ENCODE measurements around the gene ZDHHC16.

The ZDHHC16 gene

GRCh38 chr10:97479939-97480338 lies 34.0 kb downstream of the ZDHHC16 start:
- TF ChIP-seq, protein P1, sequence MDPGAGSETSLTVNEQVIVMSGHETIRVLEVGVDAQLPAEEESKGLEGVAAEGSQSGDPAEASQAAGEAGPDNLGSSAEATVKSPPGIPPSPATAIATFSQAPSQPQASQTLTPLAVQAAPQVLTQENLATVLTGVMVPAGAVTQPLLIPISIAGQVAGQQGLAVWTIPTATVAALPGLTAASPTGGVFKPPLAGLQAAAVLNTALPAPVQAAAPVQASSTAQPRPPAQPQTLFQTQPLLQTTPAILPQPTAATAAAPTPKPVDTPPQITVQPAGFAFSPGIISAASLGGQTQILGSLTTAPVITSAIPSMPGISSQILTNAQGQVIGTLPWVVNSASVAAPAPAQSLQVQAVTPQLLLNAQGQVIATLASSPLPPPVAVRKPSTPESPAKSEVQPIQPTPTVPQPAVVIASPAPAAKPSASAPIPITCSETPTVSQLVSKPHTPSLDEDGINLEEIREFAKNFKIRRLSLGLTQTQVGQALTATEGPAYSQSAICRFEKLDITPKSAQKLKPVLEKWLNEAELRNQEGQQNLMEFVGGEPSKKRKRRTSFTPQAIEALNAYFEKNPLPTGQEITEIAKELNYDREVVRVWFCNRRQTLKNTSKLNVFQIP (CRISPR knock-in tag; IDR thresholded peaks at IDR 0.05; ENCODE audit: borderline replicate concordance, low read depth), result no peak
- no peak for TF ChIP-seq ZNF70 (CRISPR knock-in tag; IDR thresholded peaks at IDR 0.05)
- TF ChIP-seq ZFP30 (CRISPR knock-in tag; IDR thresholded peaks at IDR 0.05), result no peak
- no peak for TF ChIP-seq TOX (CRISPR knock-in tag; IDR thresholded peaks at IDR 0.05; ENCODE audit: borderline replicate concordance)
- no peak for TF ChIP-seq ZNF8 (CRISPR knock-in tag; IDR thresholded peaks at IDR 0.05)
- TF ChIP-seq ARNTL (CRISPR knock-in tag; IDR thresholded peaks at IDR 0.05; ENCODE audit: borderline replicate concordance, low read depth), result no peak
- TF ChIP-seq BACH2 (CRISPR knock-in tag; IDR thresholded peaks at IDR 0.05; ENCODE audit: borderline replicate concordance), result no peak
- TF ChIP-seq CSRNP3 (CRISPR knock-in tag; IDR thresholded peaks at IDR 0.05), result no peak
- TF ChIP-seq, protein P2, sequence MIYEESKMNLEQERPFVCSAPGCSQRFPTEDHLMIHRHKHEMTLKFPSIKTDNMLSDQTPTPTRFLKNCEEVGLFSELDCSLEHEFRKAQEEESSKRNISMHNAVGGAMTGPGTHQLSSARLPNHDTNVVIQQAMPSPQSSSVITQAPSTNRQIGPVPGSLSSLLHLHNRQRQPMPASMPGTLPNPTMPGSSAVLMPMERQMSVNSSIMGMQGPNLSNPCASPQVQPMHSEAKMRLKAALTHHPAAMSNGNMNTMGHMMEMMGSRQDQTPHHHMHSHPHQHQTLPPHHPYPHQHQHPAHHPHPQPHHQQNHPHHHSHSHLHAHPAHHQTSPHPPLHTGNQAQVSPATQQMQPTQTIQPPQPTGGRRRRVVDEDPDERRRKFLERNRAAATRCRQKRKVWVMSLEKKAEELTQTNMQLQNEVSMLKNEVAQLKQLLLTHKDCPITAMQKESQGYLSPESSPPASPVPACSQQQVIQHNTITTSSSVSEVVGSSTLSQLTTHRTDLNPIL (CRISPR knock-in tag; IDR thresholded peaks at IDR 0.05; ENCODE audit: low read depth), result no peak
- TF ChIP-seq CSDC2 (CRISPR knock-in tag; IDR thresholded peaks at IDR 0.05), result no peak
- no peak for TF ChIP-seq TCF4 (CRISPR knock-in tag; IDR thresholded peaks at IDR 0.05; ENCODE audit: borderline replicate concordance)
- TF ChIP-seq ZC3H10 (CRISPR knock-in tag; IDR thresholded peaks at IDR 0.05), result no peak
- TF ChIP-seq ZNF565 (CRISPR knock-in tag; conservative IDR thresholded peaks at IDR 0.05; ENCODE audit: low read depth), result no peak
- no peak for TF ChIP-seq SNAI2 (CRISPR knock-in tag; IDR thresholded peaks at IDR 0.05)
- TF ChIP-seq RARB (CRISPR knock-in tag; IDR thresholded peaks at IDR 0.05), result no peak
- TF ChIP-seq ISL1 (CRISPR knock-in tag; IDR thresholded peaks at IDR 0.05), result no peak
- no peak for ATAC-seq

- ATAC-seq, result no peak
- TF ChIP-seq PPARA (CRISPR knock-in tag; IDR thresholded peaks at IDR 0.05; ENCODE audit: borderline replicate concordance) (no peak), GLIS3 (CRISPR knock-in tag; IDR thresholded peaks at IDR 0.05) (no peak), PATZ1 (CRISPR knock-in tag; IDR thresholded peaks at IDR 0.05; ENCODE audit: borderline replicate concordance) (no peak), RARB (CRISPR knock-in tag; IDR thresholded peaks at IDR 0.05) (no peak), ZNF565 (CRISPR knock-in tag; conservative IDR thresholded peaks at IDR 0.05; ENCODE audit: low read depth) (no peak), ARNTL (CRISPR knock-in tag; IDR thresholded peaks at IDR 0.05; ENCODE audit: borderline replicate concordance, low read depth) (no peak), ZNF8 (CRISPR knock-in tag; IDR thresholded peaks at IDR 0.05) (no peak), CSRNP3 (CRISPR knock-in tag; IDR thresholded peaks at IDR 0.05) (no peak), ESRRG (CRISPR knock-in tag; IDR thresholded peaks at IDR 0.05) (no peak), SNAI2 (CRISPR knock-in tag; IDR thresholded peaks at IDR 0.05) (no peak), ISL1 (CRISPR knock-in tag; IDR thresholded peaks at IDR 0.05) (no peak), TCF4 (CRISPR knock-in tag; IDR thresholded peaks at IDR 0.05; ENCODE audit: borderline replicate concordance) (no peak), ZFP30 (CRISPR knock-in tag; IDR thresholded peaks at IDR 0.05) (no peak), OSR1 (CRISPR knock-in tag; IDR thresholded peaks at IDR 0.05) (no peak), ZFP3 (CRISPR knock-in tag; IDR thresholded peaks at IDR 0.05) (no peak), CSDC2 (CRISPR knock-in tag; IDR thresholded peaks at IDR 0.05) (no peak), ZNF70 (CRISPR knock-in tag; IDR thresholded peaks at IDR 0.05) (no peak)
- TF ChIP-seq, protein P3, sequence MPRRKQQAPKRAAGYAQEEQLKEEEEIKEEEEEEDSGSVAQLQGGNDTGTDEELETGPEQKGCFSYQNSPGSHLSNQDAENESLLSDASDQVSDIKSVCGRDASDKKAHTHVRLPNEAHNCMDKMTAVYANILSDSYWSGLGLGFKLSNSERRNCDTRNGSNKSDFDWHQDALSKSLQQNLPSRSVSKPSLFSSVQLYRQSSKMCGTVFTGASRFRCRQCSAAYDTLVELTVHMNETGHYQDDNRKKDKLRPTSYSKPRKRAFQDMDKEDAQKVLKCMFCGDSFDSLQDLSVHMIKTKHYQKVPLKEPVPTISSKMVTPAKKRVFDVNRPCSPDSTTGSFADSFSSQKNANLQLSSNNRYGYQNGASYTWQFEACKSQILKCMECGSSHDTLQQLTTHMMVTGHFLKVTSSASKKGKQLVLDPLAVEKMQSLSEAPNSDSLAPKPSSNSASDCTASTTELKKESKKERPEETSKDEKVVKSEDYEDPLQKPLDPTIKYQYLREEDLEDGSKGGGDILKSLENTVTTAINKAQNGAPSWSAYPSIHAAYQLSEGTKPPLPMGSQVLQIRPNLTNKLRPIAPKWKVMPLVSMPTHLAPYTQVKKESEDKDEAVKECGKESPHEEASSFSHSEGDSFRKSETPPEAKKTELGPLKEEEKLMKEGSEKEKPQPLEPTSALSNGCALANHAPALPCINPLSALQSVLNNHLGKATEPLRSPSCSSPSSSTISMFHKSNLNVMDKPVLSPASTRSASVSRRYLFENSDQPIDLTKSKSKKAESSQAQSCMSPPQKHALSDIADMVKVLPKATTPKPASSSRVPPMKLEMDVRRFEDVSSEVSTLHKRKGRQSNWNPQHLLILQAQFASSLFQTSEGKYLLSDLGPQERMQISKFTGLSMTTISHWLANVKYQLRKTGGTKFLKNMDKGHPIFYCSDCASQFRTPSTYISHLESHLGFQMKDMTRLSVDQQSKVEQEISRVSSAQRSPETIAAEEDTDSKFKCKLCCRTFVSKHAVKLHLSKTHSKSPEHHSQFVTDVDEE (CRISPR knock-in tag; IDR thresholded peaks at IDR 0.05), result no peak
- TF ChIP-seq, protein P1 (CRISPR knock-in tag; IDR thresholded peaks at IDR 0.05; ENCODE audit: borderline replicate concordance, low read depth), result no peak
- TF ChIP-seq, protein P2 (CRISPR knock-in tag; IDR thresholded peaks at IDR 0.05; ENCODE audit: low read depth), result no peak
These were observed 35.1 kb downstream of the ZDHHC16 start for GRCh38 chr10:97481071-97481470.
